Suprapubic skin (tissue), 4 donors: Measurements from ENCODE around the gene ENTPD7. TPM values are rescaled to one million over a fixed set of nuclear protein-coding genes. Genes with fewer than 3 reads are reported as not detected.

Experiments
- DNase-seq, 2 donors: peaks; one replicate each; pipeline ENCODE4 v3.0.0-alpha.2; 2019; ENCODE audit warnings: low spot score in 2 of 2
- H3K27ac ChIP-seq: fragments of 200-600 bp; sonication (generic); one replicate; pipeline ENCODE4 v1.5.1; 2019
- H3K27me3 ChIP-seq: fragments of 200-600 bp; sonication (generic); one replicate; pipeline ENCODE4 v1.5.1; 2019
- H3K36me3 ChIP-seq: fragments of 200-600 bp; sonication (generic); one replicate; pipeline ENCODE4 v1.5.1; 2019
- H3K4me1 ChIP-seq: fragments of 200-600 bp; sonication (generic); one replicate; pipeline ENCODE4 v1.5.1; 2019
- H3K4me3 ChIP-seq: fragments of 200-600 bp; sonication (generic); one replicate; pipeline ENCODE4 v1.5.1; 2019; ENCODE audit warnings: mild to moderate bottlenecking
- H3K9me3 ChIP-seq: fragments of 200-600 bp; sonication (generic); one replicate; pipeline ENCODE4 v1.5.1; 2019
- EP300 ChIP-seq: sonication (generic); formaldehyde crosslinking; IDR thresholded peaks from one replicate; pipeline ENCODE4 v1.6.1; 2017; ENCODE audit warnings: antibody characterized with exemption
- POLR2A ChIP-seq, 2 donors: fragments of 450-650 bp; IDR thresholded peaks; one replicate each; pipeline ENCODE4 v1.6.1; 2017; ENCODE audit warnings: antibody characterized with exemption in 2 of 2, mild to moderate bottlenecking in 2 of 2, moderate library complexity in 2 of 2
- POLR2AphosphoS5 ChIP-seq, 3 donors: sonication (generic); formaldehyde crosslinking; IDR thresholded peaks; one replicate each; pipeline ENCODE4 v1.6.1; 2017; ENCODE audit warnings: antibody characterized with exemption in 3 of 3
- WGBS: methylation state at CpG from one replicate; pipeline ENCODE4 v1.1.5; 2018; 5-methylcytosine and 5-hydroxymethylcytosine counted together
- total RNA-seq, 4 donors: library from RNA; depleted of rRNA; stranded (reverse); fragments of >200 nt; gene quantifications; one replicate each; pipeline ENCODE4 v1.1.0, GENCODE V29; 2016
- TF ChIP-seq, protein P1 (sequence below), 2 donors: fragments of 200-600 bp in 1 of 2; fragments of 450-650 bp in 1 of 2; sonication (generic) in 1 of 2; IDR thresholded peaks; one replicate each; pipeline ENCODE4 v1.5.1; 2016 to 2019; ENCODE audit warnings: antibody characterized with exemption in 2 of 2, mild to moderate bottlenecking in 1 of 2, moderate library complexity in 1 of 2

Gene ENTPD7
- total RNA-seq, 4 donors from 2014 or later, result 9.6 to 13.5 (median 10.0) TPM

DNA sequence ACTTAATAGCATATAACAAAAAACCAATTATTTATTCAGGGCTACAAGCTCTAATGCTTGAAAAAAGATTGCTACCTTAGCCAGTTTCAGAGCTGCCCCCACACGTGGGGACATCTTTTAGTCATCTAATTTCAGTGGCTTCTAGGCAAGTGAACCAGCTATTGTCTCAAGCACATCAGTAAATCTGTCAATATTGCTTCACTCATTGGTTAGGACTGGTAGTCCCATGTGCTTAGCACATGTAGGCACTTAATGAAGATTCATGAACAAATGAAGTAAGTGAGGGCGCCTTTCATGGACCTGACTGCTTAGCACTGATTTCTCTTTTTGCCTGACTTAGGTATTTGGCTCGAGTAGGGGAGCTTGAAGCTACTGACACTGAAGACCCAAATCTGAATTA, 19.6 kb downstream of the ENTPD7 start:
- H3K36me3 ChIP-seq, result peaks cover 14% of the 10 kb centered on the region
- H3K4me3 ChIP-seq, result no peak overlapping the region
- WGBS, result 79% methylated on average over 3 of the region's 3 CpGs
- DNase-seq, result no peak
- TF ChIP-seq, protein P1, sequence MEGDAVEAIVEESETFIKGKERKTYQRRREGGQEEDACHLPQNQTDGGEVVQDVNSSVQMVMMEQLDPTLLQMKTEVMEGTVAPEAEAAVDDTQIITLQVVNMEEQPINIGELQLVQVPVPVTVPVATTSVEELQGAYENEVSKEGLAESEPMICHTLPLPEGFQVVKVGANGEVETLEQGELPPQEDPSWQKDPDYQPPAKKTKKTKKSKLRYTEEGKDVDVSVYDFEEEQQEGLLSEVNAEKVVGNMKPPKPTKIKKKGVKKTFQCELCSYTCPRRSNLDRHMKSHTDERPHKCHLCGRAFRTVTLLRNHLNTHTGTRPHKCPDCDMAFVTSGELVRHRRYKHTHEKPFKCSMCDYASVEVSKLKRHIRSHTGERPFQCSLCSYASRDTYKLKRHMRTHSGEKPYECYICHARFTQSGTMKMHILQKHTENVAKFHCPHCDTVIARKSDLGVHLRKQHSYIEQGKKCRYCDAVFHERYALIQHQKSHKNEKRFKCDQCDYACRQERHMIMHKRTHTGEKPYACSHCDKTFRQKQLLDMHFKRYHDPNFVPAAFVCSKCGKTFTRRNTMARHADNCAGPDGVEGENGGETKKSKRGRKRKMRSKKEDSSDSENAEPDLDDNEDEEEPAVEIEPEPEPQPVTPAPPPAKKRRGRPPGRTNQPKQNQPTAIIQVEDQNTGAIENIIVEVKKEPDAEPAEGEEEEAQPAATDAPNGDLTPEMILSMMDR (IDR thresholded peaks at IDR 0.05), result no peak
- TF ChIP-seq EP300 (no peak), POLR2AphosphoS5 (IDR thresholded peaks at IDR 0.05) (no peak), POLR2A (IDR thresholded peaks at IDR 0.05) (no peak)
- H3K4me1 ChIP-seq, result peaks cover 23% of the 10 kb centered on the region
- H3K27me3 ChIP-seq, result no peaks in the 10 kb centered on the region
- no peak overlapping the region for H3K27ac ChIP-seq
- no peaks in the 10 kb centered on the region for H3K9me3 ChIP-seq

DNA sequence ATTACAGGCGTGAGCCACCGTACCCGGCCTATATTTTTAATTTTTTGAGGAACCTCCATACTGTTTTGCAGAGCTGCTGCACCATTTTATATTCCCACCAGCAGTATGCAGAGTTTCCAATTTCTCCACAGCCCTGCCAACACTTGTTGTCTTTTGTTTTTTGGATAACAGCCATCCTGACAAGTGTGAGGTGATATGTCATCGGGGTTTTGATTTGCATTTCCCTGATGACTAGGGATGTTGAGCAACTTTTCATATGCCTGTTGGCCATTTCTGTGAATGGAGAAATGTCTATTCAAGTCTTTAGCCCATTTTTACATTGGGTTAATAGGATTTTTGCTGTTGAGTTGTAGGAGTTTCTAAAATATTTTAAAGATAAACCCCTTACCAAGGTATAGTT, 22.2 kb downstream of the ENTPD7 start:
- WGBS, result 76% methylated on average over 4 of the region's 4 CpGs
- TF ChIP-seq EP300 (no peak), POLR2A (IDR thresholded peaks at IDR 0.05) (no peak), POLR2AphosphoS5 (IDR thresholded peaks at IDR 0.05) (no peak)
- TF ChIP-seq, protein P1 (IDR thresholded peaks at IDR 0.05), result no peak
- no peak overlapping the region for H3K27ac ChIP-seq

DNA sequence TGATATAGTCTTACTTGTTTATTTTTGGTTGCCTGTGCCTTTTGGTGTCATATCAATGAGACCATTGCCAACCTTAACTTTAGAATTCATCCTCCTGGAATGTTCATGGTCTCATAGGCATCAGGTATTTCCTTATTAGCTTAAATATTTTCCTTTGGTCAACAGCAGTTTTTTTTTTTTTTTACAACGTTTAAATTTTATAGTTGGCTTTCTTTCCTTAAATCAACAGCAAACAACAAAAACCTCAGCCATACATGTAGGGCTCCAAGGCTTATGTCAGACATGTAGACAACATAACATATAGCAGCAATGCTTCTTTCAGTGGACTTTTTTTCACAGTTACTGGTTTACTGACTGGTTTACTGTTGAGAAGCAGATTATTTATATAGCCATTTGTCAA, 22.7 kb downstream of the ENTPD7 start:
- DNase-seq, result no peak
- Histone ChIP-seq H3K27ac (no peak overlapping the region), H3K4me1 (peaks cover 35% of the 10 kb centered on the region), H3K9me3 (no peaks in the 10 kb centered on the region), H3K27me3 (no peaks in the 10 kb centered on the region), H3K4me3 (no peak overlapping the region), H3K36me3 (peaks cover 14% of the 10 kb centered on the region)
- no peak for TF ChIP-seq POLR2AphosphoS5 (IDR thresholded peaks at IDR 0.05)
- TF ChIP-seq POLR2A (IDR thresholded peaks at IDR 0.05), result no peak
- TF ChIP-seq EP300, result no peak
- TF ChIP-seq, protein P1 (IDR thresholded peaks at IDR 0.05), result no peak
- whole genome bisulfite sequencing, result 32% methylated on average over 1 of the region's 1 CpG

More for the DNA sequence above, 22.2 kb downstream of the ENTPD7 start:
- H3K4me3 ChIP-seq, result no peak overlapping the region
- peaks cover 35% of the 10 kb centered on the region for H3K4me1 ChIP-seq
- H3K36me3 ChIP-seq, result peaks cover 14% of the 10 kb centered on the region
- no peak for DNase-seq
- no peaks in the 10 kb centered on the region for H3K9me3 ChIP-seq
- H3K27me3 ChIP-seq, result no peaks in the 10 kb centered on the region

DNA sequence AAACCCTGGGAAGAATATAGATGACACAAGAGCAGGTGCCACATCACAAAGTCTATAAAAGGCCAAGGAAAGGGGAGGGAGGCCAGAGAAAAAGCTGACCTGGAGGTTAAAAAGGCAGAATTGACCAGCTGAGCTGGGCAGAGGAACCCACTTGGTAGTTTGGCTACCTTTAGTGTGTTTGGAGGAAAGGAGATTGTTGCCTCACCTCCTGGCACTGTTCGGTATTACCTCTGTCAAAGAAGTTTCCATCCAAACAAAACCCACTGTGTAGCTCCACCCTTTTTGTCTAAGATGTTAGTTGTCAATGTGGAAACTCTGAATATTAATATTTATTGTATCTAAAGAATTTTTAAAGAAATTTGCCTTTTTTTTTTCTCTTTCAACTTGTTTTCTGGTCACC, 23.4 kb downstream of the ENTPD7 start:
- Histone ChIP-seq H3K27me3 (no peaks in the 10 kb centered on the region), H3K9me3 (no peaks in the 10 kb centered on the region), H3K36me3 (peaks cover 14% of the 10 kb centered on the region), H3K4me3 (no peak overlapping the region), H3K4me1 (peaks cover 35% of the 10 kb centered on the region), H3K27ac (no peak overlapping the region)
- WGBS, result 45% methylated on average over 1 of the region's 1 CpG
- TF ChIP-seq, protein P1 (IDR thresholded peaks at IDR 0.05), result no peak
- TF ChIP-seq EP300 (no peak), POLR2AphosphoS5 (IDR thresholded peaks at IDR 0.05) (no peak), POLR2A (IDR thresholded peaks at IDR 0.05) (no peak)
- no peak for DNase-seq

DNA sequence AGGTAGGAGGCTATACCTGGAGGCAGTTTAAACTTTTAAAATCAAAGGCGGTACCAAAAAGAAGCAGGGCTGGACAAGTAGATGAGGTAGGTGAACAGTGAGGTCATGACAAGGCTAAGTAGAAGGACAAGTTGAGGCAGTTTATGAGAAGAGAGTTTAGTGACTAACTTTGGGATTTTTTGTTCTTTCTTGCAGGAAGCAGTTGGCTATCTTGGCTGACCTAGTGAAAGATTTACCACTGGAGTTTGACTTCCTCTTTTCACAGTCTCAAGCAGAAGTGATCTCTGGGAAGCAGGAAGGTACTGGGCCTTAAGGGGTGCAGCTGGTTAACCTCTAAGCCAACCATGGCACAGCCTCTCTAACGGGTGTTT, 26.3 kb downstream of the ENTPD7 start:
- peaks cover 3% of the 10 kb centered on the region for H3K36me3 ChIP-seq
- peaks cover 37% of the 10 kb centered on the region for H3K4me1 ChIP-seq
- 45% methylated on average over 2 of the region's 2 CpGs for WGBS
- DNase-seq, result no peak
- H3K4me3 ChIP-seq, result no peak overlapping the region
- TF ChIP-seq EP300 (no peak), POLR2AphosphoS5 (IDR thresholded peaks at IDR 0.05) (no peak), POLR2A (IDR thresholded peaks at IDR 0.05) (no peak)
- TF ChIP-seq, protein P1 (IDR thresholded peaks at IDR 0.05), result no peak
- H3K27ac ChIP-seq, result no peak overlapping the region
- H3K9me3 ChIP-seq, result no peaks in the 10 kb centered on the region
- H3K27me3 ChIP-seq, result no peaks in the 10 kb centered on the region
